IMR-90 (cell line): ENCODE measurements around the gene ADGRG7. TPM values are rescaled to one million over a fixed set of nuclear protein-coding genes. Genes with fewer than 3 reads are reported as not detected.

ENCODE experiments used
- ATAC-seq: fragments of 200-7000 bp; cut with Tn5 transposase; 2 replicates; pipeline ENCODE4 v1.9.1; 2020; ENCODE audit warnings: low read depth, mild to moderate bottlenecking, moderate library complexity
- BruUV-seq: library from RNA; stranded (reverse); fragments of 400-500 nt; replicated peaks from 2 replicates; lab custom pipeline; 2021; lab: Mats Ljungman, UMichigan
- CTCF ChIA-PET: fragments of 300-600 bp; formaldehyde crosslinking; extraction: SDS; loops from one replicate; lab custom pipeline; 2021; ENCODE audit warnings: antibody characterized with exemption; lab: Yijun Ruan, JAX
- POLR2A ChIA-PET: fragments of 300-600 bp; sonication (Branson Sonifier 250); formaldehyde crosslinking; loops from one replicate; lab custom pipeline; 2022; ENCODE audit warnings: antibody characterized with exemption; ENCODE audit not compliant: unreplicated experiment; lab: Charles Lee
- DNase-seq: peaks from one replicate; pipeline ENCODE4 v3.0.0; 2013
- H2AFZ ChIP-seq: replicated peaks from 2 replicates; pipeline ENCODE3; 2013; ENCODE audit warnings: low read length, mild to moderate bottlenecking; ENCODE audit not compliant: poor library complexity
- H2AK5ac ChIP-seq: 2 replicates; pipeline ENCODE4 v1.6.1; 2013; ENCODE audit warnings: low read depth, low read length, inconsistent platforms
- H2AK9ac ChIP-seq: replicated peaks from 2 replicates; pipeline ENCODE3; 2013; ENCODE audit warnings: mild to moderate bottlenecking, low read depth, low read length, moderate library complexity; ENCODE audit not compliant: poor library complexity
- H2BK120ac ChIP-seq: 2 replicates; pipeline ENCODE4 v1.6.1; 2013; ENCODE audit warnings: low read depth, low read length, inconsistent platforms
- H2BK15ac ChIP-seq: 3 replicates; pipeline ENCODE4 v1.6.1; 2013; ENCODE audit warnings: low read depth, low read length, inconsistent platforms
- H2BK20ac ChIP-seq: 2 replicates; pipeline ENCODE4 v1.6.1; 2013; ENCODE audit warnings: low read depth, mild to moderate bottlenecking, inconsistent platforms, low read length, moderate library complexity
- H2BK5ac ChIP-seq: 2 replicates; pipeline ENCODE4 v1.6.1; 2013; ENCODE audit warnings: mild to moderate bottlenecking, low read depth, low read length, inconsistent platforms; ENCODE audit not compliant: poor library complexity, severe bottlenecking
- H3K14ac ChIP-seq: replicated peaks from 2 replicates; pipeline ENCODE4 v1.6.1; 2013; ENCODE audit warnings: low read depth, low read length, inconsistent platforms
- H3K18ac ChIP-seq: 2 replicates; pipeline ENCODE4 v1.6.1; 2013; ENCODE audit warnings: low read depth, low read length, control low read depth
- H3K23ac ChIP-seq: 2 replicates; pipeline ENCODE4 v1.6.1; 2013; ENCODE audit warnings: low read depth, low read length, inconsistent platforms
- H3K27ac ChIP-seq: 2 replicates; pipeline ENCODE4 v1.5.1; 2013; ENCODE audit warnings: mild to moderate bottlenecking, control low read depth, low read length; ENCODE audit not compliant: insufficient read depth
- H3K27me3 ChIP-seq: 2 replicates; pipeline ENCODE4 v1.6.1; 2013; ENCODE audit warnings: low read length; ENCODE audit not compliant: control insufficient read depth, insufficient read depth
- H3K36me3 ChIP-seq: 2 replicates; pipeline ENCODE4 v1.6.1; 2013; ENCODE audit warnings: low read length, mixed read lengths; ENCODE audit not compliant: control insufficient read depth, insufficient read depth
- H3K4ac ChIP-seq: 2 replicates; pipeline ENCODE4 v1.6.1; 2013; ENCODE audit warnings: low read depth, low read length, inconsistent platforms
- H3K4me1 ChIP-seq: 2 replicates; pipeline ENCODE4 v1.6.1; 2013; ENCODE audit warnings: low read length, mixed read lengths; ENCODE audit not compliant: control insufficient read depth, insufficient read depth
- H3K4me2 ChIP-seq: 2 replicates; pipeline ENCODE4 v1.6.1; 2013; ENCODE audit warnings: low read depth, mild to moderate bottlenecking, control low read depth, low read length, moderate library complexity
- H3K4me3 ChIP-seq: 2 replicates; pipeline ENCODE4 v1.5.1; 2013; ENCODE audit warnings: low read depth, mild to moderate bottlenecking, control low read depth, low read length, moderate library complexity; ENCODE audit not compliant: insufficient read depth
- H3K56ac ChIP-seq: 2 replicates; pipeline ENCODE4 v1.6.1; 2013; ENCODE audit warnings: low read length, inconsistent platforms; ENCODE audit not compliant: insufficient read depth; ENCODE audit errors: extremely low read depth
- H3K79me1 ChIP-seq, 2 experiments: 2 replicates each; pipeline ENCODE4 v1.6.1; 2013; ENCODE audit warnings: low read length in 2 of 2, inconsistent platforms in 1 of 2, low read depth in 1 of 2
- H3K9ac ChIP-seq: 2 replicates; pipeline ENCODE4 v1.6.1; 2013; ENCODE audit warnings: low read depth, low read length, control low read depth
- H3K9me1 ChIP-seq: 2 replicates; pipeline ENCODE4 v1.6.1; 2013; ENCODE audit warnings: low read length, inconsistent platforms; ENCODE audit not compliant: insufficient read depth
- H3K9me3 ChIP-seq: 2 replicates; pipeline ENCODE4 v1.6.1; 2013; ENCODE audit warnings: low read length; ENCODE audit not compliant: control insufficient read depth, insufficient read depth
- H4K20me1 ChIP-seq: 2 replicates; pipeline ENCODE4 v1.6.1; 2013; ENCODE audit warnings: low read length, inconsistent platforms; ENCODE audit not compliant: insufficient read depth
- H4K5ac ChIP-seq: 2 replicates; pipeline ENCODE4 v1.6.1; 2013; ENCODE audit warnings: mild to moderate bottlenecking, low read depth, low read length, control low read depth
- H4K8ac ChIP-seq, 2 experiments: 2 replicates each; pipeline ENCODE4 v1.6.1; 2013; ENCODE audit warnings: low read depth in 2 of 2, low read length in 2 of 2, control low read depth in 1 of 2, inconsistent platforms in 1 of 2
- H4K91ac ChIP-seq: 2 replicates; pipeline ENCODE4 v1.6.1; 2013; ENCODE audit warnings: low read depth, low read length, inconsistent platforms; ENCODE audit not compliant: insufficient read depth
- BHLHE40 ChIP-seq: fragments of 150-350 bp; IDR thresholded peaks from 2 replicates; pipeline ENCODE4 v1.6.1; 2016; ENCODE audit warnings: mild to moderate bottlenecking, low read depth, low read length
- CEBPB ChIP-seq: IDR thresholded peaks from 2 replicates; pipeline ENCODE4 v1.6.1; 2012; ENCODE audit warnings: low read depth, low read length, improper control_type of control experiment
- CHD1 ChIP-seq: IDR thresholded peaks from 2 replicates; pipeline ENCODE4 v1.6.1; 2012; ENCODE audit warnings: low read depth, low read length, improper control_type of control experiment
- FOS ChIP-seq: fragments of 150-350 bp; IDR thresholded peaks from 2 replicates; pipeline ENCODE4 v1.6.1; 2016; ENCODE audit warnings: low read depth, low read length
- MAFK ChIP-seq: IDR thresholded peaks from 2 replicates; pipeline ENCODE4 v1.6.1; 2012; ENCODE audit warnings: low read depth, low read length, improper control_type of control experiment
- MAZ ChIP-seq: IDR thresholded peaks from 2 replicates; pipeline ENCODE4 v1.6.1; 2012; ENCODE audit warnings: low read depth, mild to moderate bottlenecking, low read length, improper control_type of control experiment, moderate library complexity, borderline replicate concordance
- MXI1 ChIP-seq: IDR thresholded peaks from 2 replicates; pipeline ENCODE4 v1.6.1; 2012; ENCODE audit warnings: low read depth, mild to moderate bottlenecking, low read length, moderate library complexity, borderline replicate concordance
- NFE2L2 ChIP-seq: fragments of 150-350 bp; IDR thresholded peaks from 2 replicates; pipeline ENCODE4 v1.6.1; 2016; ENCODE audit warnings: low read depth, mild to moderate bottlenecking, low read length
- POLR2A ChIP-seq: IDR thresholded peaks from 2 replicates; pipeline ENCODE4 v1.6.1; 2012; ENCODE audit warnings: mild to moderate bottlenecking, low read depth, low read length
- RAD21 ChIP-seq: IDR thresholded peaks from 2 replicates; pipeline ENCODE4 v1.6.1; 2012; ENCODE audit warnings: low read length, improper control_type of control experiment
- RCOR1 ChIP-seq: IDR thresholded peaks from 2 replicates; pipeline ENCODE4 v1.6.1; 2012; ENCODE audit warnings: mild to moderate bottlenecking, low read length, improper control_type of control experiment; ENCODE audit not compliant: insufficient replicate concordance
- RFX5 ChIP-seq: IDR thresholded peaks from 2 replicates; pipeline ENCODE4 v1.8.0; 2012; ENCODE audit warnings: low read depth, mild to moderate bottlenecking, low read length, moderate library complexity
- SMC3 ChIP-seq: fragments of 150-350 bp; IDR thresholded peaks from 2 replicates; pipeline ENCODE4 v1.6.1; 2016; ENCODE audit warnings: low read depth, mild to moderate bottlenecking, antibody characterized with exemption, low read length, moderate library complexity
- WGBS, 2 experiments: methylation state at CpG; one replicate each; pipeline versions ENCODE4 v1.1.5 to v1.1.7; 2013; ENCODE audit warnings: missing lambda C conversion rate in 2 of 2; ENCODE audit not compliant: insufficient read length in 1 of 2; ENCODE audit errors: extremely low coverage in 2 of 2; 5-methylcytosine and 5-hydroxymethylcytosine counted together
- dilution Hi-C: fragments of 300-500 bp; cut with HindIII; formaldehyde crosslinking; loops from one replicate; pipeline ENCODE4 v1.14.3; 2018; ENCODE audit warnings: low sequenced_read_pairs; ENCODE audit not compliant: unreplicated experiment
- in situ Hi-C: fragments of 300-500 bp; cut with MboI; formaldehyde crosslinking; loops from 3 replicates; pipeline ENCODE4 v1.14.3; 2019; ENCODE audit warnings: low sequenced_read_pairs, inconsistent platforms, mixed read lengths
- intact Hi-C: fragments of 100-400 bp; cut with micrococcal nuclease; formaldehyde crosslinking; loops from 2 replicates; pipeline ENCODE4 v1.10.0; 2022
- polyA plus RNA-seq, 3 experiments: library from polyadenylated mRNA; depleted of rRNA; stranded (reverse); fragments of >200 nt; gene quantifications; 2 replicates each; pipeline ENCODE4 v1.2.3, GENCODE V29; 2012; ENCODE audit warnings: low replicate concordance in 1 of 3
- total RNA-seq: library from RNA; depleted of rRNA; stranded (reverse); fragments of >200 nt; gene quantifications from 2 replicates; pipeline ENCODE4 v1.2.3, GENCODE V29; 2012
- TF ChIP-seq, protein P1 (sequence below): fragments of 150-350 bp; IDR thresholded peaks from 2 replicates; pipeline ENCODE4 v1.6.1; 2017; ENCODE audit warnings: mild to moderate bottlenecking, antibody characterized with exemption, low read length, low read depth
- TF ChIP-seq, protein P2 (sequence below): conservative IDR thresholded peaks from 2 replicates; pipeline ENCODE4 v1.5.1; 2012; ENCODE audit warnings: mild to moderate bottlenecking, low read depth, low read length, improper control_type of control experiment
- TF ChIP-seq, protein P3 (sequence below): fragments of 150-350 bp; IDR thresholded peaks from 2 replicates; pipeline ENCODE4 v1.6.1; 2016; ENCODE audit warnings: low read depth, mild to moderate bottlenecking, low read length, moderate library complexity, borderline replicate concordance

The ADGRG7 gene
- total and polyA plus RNA-seq, 2 of the 4 experiments (the other 2 are of a cell fraction): not detected

DNA sequence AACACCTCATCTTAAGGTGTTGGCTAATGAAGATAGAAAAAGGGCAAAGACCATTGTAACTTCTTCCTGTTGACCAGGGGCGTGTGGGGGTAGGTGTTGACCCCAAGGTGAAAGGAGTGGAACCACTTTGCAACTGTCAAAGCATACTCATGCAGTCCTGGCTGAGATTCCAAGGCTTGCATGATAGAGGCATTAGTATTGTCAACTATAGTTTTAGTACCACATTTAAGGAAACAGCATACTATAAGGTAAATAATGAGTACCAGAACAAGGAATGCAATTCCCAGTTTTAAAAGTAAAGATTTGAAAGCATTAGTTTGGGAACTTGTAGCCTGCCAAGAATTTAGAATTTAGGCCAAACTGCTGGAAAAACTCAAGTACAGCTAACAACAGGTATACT is 27.8 kb upstream of the ADGRG7 start:
- Histone ChIP-seq H3K14ac (no peak overlapping the region), H4K91ac (no peak overlapping the region), H2AK5ac (no peak overlapping the region), H2AFZ (no peak overlapping the region), H2BK20ac (no peak overlapping the region), H3K27me3 (no peaks in the 10 kb centered on the region), H3K56ac (no peak overlapping the region), H3K9me1 (peaks cover 6% of the 10 kb centered on the region), H3K23ac (no peak overlapping the region), H4K8ac (no peak overlapping the region), H3K4me2 (no peak overlapping the region), H2BK5ac (no peak overlapping the region), H3K4me3 (no peak overlapping the region), H3K4ac (0 out of 2 replicates have a peak overlapping the region, but pooled peaks have one; percentile 43), H3K79me1 (no peaks in the 10 kb centered on the region), H2AK9ac (no peak overlapping the region), H3K4me1 (peaks cover 3% of the 10 kb centered on the region; the same call in 1 of the 2 replicates), H2BK120ac (no peak overlapping the region), H3K36me3 (peaks cover 2% of the 10 kb centered on the region; the same call in 1 of the 2 replicates), H3K9me3 (peaks cover 1% of the 10 kb centered on the region; the same call in 1 of the 2 replicates), H3K27ac (no peak overlapping the region), H4K20me1 (no peaks in the 10 kb centered on the region), H2BK15ac (no peak overlapping the region), H4K5ac (no peak overlapping the region), H3K18ac (no peak overlapping the region), H3K9ac (no peak overlapping the region)
- ChIA-PET CTCF (no interaction called here), POLR2A (no interaction called here)
- DNase-seq: peak; percentile 39
- TF ChIP-seq MAFK: no peak
- no peak for TF ChIP-seq BHLHE40
- TF ChIP-seq, protein P1, sequence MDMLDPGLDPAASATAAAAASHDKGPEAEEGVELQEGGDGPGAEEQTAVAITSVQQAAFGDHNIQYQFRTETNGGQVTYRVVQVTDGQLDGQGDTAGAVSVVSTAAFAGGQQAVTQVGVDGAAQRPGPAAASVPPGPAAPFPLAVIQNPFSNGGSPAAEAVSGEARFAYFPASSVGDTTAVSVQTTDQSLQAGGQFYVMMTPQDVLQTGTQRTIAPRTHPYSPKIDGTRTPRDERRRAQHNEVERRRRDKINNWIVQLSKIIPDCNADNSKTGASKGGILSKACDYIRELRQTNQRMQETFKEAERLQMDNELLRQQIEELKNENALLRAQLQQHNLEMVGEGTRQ: no peak
- no peak for TF ChIP-seq NFE2L2
- TF ChIP-seq POLR2A: no peak
- TF ChIP-seq RAD21: no peak
- no peak for TF ChIP-seq SMC3
- TF ChIP-seq, protein P2, sequence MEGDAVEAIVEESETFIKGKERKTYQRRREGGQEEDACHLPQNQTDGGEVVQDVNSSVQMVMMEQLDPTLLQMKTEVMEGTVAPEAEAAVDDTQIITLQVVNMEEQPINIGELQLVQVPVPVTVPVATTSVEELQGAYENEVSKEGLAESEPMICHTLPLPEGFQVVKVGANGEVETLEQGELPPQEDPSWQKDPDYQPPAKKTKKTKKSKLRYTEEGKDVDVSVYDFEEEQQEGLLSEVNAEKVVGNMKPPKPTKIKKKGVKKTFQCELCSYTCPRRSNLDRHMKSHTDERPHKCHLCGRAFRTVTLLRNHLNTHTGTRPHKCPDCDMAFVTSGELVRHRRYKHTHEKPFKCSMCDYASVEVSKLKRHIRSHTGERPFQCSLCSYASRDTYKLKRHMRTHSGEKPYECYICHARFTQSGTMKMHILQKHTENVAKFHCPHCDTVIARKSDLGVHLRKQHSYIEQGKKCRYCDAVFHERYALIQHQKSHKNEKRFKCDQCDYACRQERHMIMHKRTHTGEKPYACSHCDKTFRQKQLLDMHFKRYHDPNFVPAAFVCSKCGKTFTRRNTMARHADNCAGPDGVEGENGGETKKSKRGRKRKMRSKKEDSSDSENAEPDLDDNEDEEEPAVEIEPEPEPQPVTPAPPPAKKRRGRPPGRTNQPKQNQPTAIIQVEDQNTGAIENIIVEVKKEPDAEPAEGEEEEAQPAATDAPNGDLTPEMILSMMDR: no peak
- no peak for TF ChIP-seq MAZ
- TF ChIP-seq MXI1: no peak
- no peak for TF ChIP-seq RFX5
- TF ChIP-seq FOS: no peak
- TF ChIP-seq, protein P3, sequence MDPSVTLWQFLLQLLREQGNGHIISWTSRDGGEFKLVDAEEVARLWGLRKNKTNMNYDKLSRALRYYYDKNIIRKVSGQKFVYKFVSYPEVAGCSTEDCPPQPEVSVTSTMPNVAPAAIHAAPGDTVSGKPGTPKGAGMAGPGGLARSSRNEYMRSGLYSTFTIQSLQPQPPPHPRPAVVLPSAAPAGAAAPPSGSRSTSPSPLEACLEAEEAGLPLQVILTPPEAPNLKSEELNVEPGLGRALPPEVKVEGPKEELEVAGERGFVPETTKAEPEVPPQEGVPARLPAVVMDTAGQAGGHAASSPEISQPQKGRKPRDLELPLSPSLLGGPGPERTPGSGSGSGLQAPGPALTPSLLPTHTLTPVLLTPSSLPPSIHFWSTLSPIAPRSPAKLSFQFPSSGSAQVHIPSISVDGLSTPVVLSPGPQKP: no peak
- TF ChIP-seq CEBPB: no peak
- no peak for TF ChIP-seq RCOR1
- no peak for TF ChIP-seq CHD1
- dilution Hi-C loops (no loop called here), in situ Hi-C loops (no loop called here), intact Hi-C loops (no loop called here)
- WGBS, 2 experiments: no CpG with 5 or more reads among the region's 1 CpG
- ATAC-seq: peak; percentile 75
- no TSS peak for BruUV-seq
